H1 (cell line): ENCODE data around the gene IFNL3. TPM values are rescaled to one million over a fixed set of nuclear protein-coding genes. Genes with fewer than 3 reads are reported as not detected.

Experiments
- CBX8 ChIP-seq: fragments of 300-800, 300-1000 bp; sonication (generic); IDR thresholded peaks from 2 replicates; pipeline ENCODE4 v1.7.1; 2016; ENCODE audit warnings: low read depth, low read length, borderline replicate concordance
- GABPA ChIP-seq: IDR thresholded peaks from 2 replicates; pipeline ENCODE4 v1.6.1; 2011; ENCODE audit warnings: mild to moderate bottlenecking, low read length, moderate library complexity, borderline replicate concordance; ENCODE audit not compliant: insufficient read depth
- polyA plus RNA-seq, 7 experiments: library from polyadenylated mRNA; depleted of rRNA in 3 of 7; stranded (reverse) in 5 of 7; unstranded in 2 of 7; fragments of >200 nt in 5 of 7; fragments of 200-250 nt in 2 of 7; gene quantifications; 1 replicate in 5 of 7; 2 replicates in 1 of 7; 4 replicates in 1 of 7; pipeline versions ENCODE4 v1.2.1 to v1.2.3, GENCODE V29; 2011 to 2013; ENCODE audit warnings: missing spikeins in 2 of 7, mixed read lengths in 2 of 7
- total RNA-seq: library from RNA; stranded (reverse); fragmentation: NEBNext Ultra II Directional; extraction: Animal tissue kit (Norgen Biotek cat#: 25700); gene quantifications from 2 replicates; pipeline ENCODE4 v1.2.1, GENCODE V29; 2021

The IFNL3 gene
- total and polyA plus RNA-seq, 2 of the 8 experiments (the other 6 are each of a cell fraction or from before 2014, with no cell fraction given): 0.11 TPM; not detected in 1

GRCh38 chr19:39232708-39233107 is 12.1 kb downstream of the IFNL3 start (continued):
- no peak for TF ChIP-seq GABPA
- no peak for TF ChIP-seq CBX8
